ENCODE results near the gene SHANK3.

- TF ChIP-seq CTCF (IDR thresholded peaks at IDR 0.05; ENCODE audit: insufficient read depth, low read depth, low read length) (no peak), EZH2 (IDR thresholded peaks at IDR 0.05; ENCODE audit: insufficient read depth, low read length) (no peak)
These were observed 14.7 kb upstream of the SHANK3 start for GRCh38 chr22:50657925-50658324.
